ENCODE results near the gene NUDT16.

NUDT16 gene

DNA sequence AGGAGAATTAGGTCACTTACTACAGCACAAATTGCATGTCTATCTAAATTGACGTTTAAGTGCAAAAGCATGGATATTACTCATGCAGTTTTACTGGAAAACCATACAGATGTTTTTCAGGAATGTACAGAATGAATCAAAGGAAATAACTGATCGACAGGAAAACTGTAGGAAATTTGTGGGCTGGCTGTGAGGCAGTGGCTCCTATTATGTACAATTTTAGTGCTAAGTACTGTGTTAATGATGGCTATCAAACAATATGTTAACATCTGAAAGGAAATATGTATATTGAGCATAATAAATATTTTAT, 6.9 kb downstream of the NUDT16 start:
- no peak overlapping the region for H3K4me3 ChIP-seq (ENCODE audit: low read depth, low read length)
- POLR2A ChIA-PET = no interaction called here
- H3K27ac ChIP-seq (ENCODE audit: extremely low read depth, low read depth, low read length) = no peak overlapping the region
- CTCF ChIA-PET = no interaction called here
- H3K4me1 ChIP-seq (ENCODE audit: control insufficient read depth, insufficient read depth, low read length) = no peaks in the 10 kb centered on the region
- no peak for TF ChIP-seq ZNF530 (tag by site-specific recombination; IDR thresholded peaks at IDR 0.05; ENCODE audit: low read depth)
- TF ChIP-seq ZNF560 (tag by site-specific recombination; IDR thresholded peaks at IDR 0.05; ENCODE audit: borderline replicate concordance) = no peak
- no peak for TF ChIP-seq HOXC10 (CRISPR knock-in tag; IDR thresholded peaks at IDR 0.05)
- no peak for TF ChIP-seq MEIS1 (CRISPR knock-in tag; IDR thresholded peaks at IDR 0.05; ENCODE audit: borderline replicate concordance)
- no peak for TF ChIP-seq FEZF1 (tag by site-specific recombination; IDR thresholded peaks at IDR 0.05)
- no peak for TF ChIP-seq ZNF571 (tag by site-specific recombination; IDR thresholded peaks at IDR 0.05)
- TF ChIP-seq ZNF426 (tag by site-specific recombination; IDR thresholded peaks at IDR 0.05) = no peak
- TF ChIP-seq OSR2 (tag by site-specific recombination; IDR thresholded peaks at IDR 0.05) = no peak
- no peak for TF ChIP-seq ZNF645 (tag by site-specific recombination; IDR thresholded peaks at IDR 0.05)
- TF ChIP-seq ZBTB10 (tag by site-specific recombination; IDR thresholded peaks at IDR 0.05) = no peak
- no peak for TF ChIP-seq ZNF2 (tag by site-specific recombination; IDR thresholded peaks at IDR 0.05)
- TF ChIP-seq ZNF623 (tag by site-specific recombination; IDR thresholded peaks at IDR 0.05) = no peak
- H3K36me3 ChIP-seq (ENCODE audit: control insufficient read depth in 2 of 2, insufficient read depth in 1 of 2, low read length in 2 of 2) = peaks cover 0 to 28% of the 10 kb centered on the region in 2 experiments; a peak in 1 of 3 replicates
- H3K9me3 ChIP-seq (ENCODE audit: control insufficient read depth, insufficient read depth, low read depth, low read length) = no peaks in the 10 kb centered on the region

DNA sequence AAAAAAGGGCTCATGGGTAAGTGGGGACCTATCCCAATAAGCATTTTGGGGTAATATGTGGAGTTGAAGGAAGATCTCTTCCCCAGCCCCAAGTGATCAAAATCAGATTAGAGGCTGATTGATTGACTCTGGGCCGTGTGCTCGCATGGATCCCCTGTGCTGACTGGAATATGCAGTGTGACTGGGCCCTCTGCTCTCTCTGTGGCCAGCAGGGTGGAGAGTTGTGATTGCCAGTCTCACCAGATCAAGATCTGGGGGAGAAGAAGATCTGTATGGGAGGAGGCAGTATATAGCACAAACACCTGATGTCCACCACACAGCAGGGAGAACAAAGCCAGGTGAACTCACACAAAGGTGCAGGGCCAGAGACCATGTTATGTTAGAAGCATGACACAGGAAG, 8.8 kb downstream of the NUDT16 start:
- ChIA-PET CTCF (interaction anchor here (0.7 kb wide), 1 partner anchor 10 kb away, joined by 3 read pairs; no protein-coding TSS in a partner anchor), POLR2A (no interaction called here)
- Histone ChIP-seq H3K27ac (ENCODE audit: extremely low read depth, low read depth, low read length) (no peak overlapping the region), H3K4me3 (ENCODE audit: low read depth, low read length) (no peak overlapping the region), H3K36me3 (ENCODE audit: control insufficient read depth in 2 of 2, insufficient read depth in 1 of 2, low read length in 2 of 2) (peaks cover 0 to 10% of the 10 kb centered on the region in 2 experiments; a peak in 1 of 3 replicates), H3K9me3 (ENCODE audit: control insufficient read depth, insufficient read depth, low read depth, low read length) (no peaks in the 10 kb centered on the region), H3K4me1 (ENCODE audit: control insufficient read depth, insufficient read depth, low read length) (no peaks in the 10 kb centered on the region)
- TF ChIP-seq TSHZ1 (tag by site-specific recombination; IDR thresholded peaks at IDR 0.05; ENCODE audit: borderline replicate concordance) (no peak), ZNF10 (tag by site-specific recombination; IDR thresholded peaks at IDR 0.05) (no peak), ZNF585B (tag by site-specific recombination; IDR thresholded peaks at IDR 0.05) (no peak), ZNF629 (tag by site-specific recombination; IDR thresholded peaks at IDR 0.05) (no peak), ZNF707 (tag by site-specific recombination; IDR thresholded peaks at IDR 0.05) (no peak), GLIS1 (tag by site-specific recombination; IDR thresholded peaks at IDR 0.05) (no peak), ZNF768 (tag by site-specific recombination; IDR thresholded peaks at IDR 0.05) (no peak), ZNF555 (tag by site-specific recombination; conservative IDR thresholded peaks at IDR 0.05) (no peak), EGR2 (tag by site-specific recombination; IDR thresholded peaks at IDR 0.05; ENCODE audit: low read depth) (no peak)
- TF ChIP-seq, protein P1, sequence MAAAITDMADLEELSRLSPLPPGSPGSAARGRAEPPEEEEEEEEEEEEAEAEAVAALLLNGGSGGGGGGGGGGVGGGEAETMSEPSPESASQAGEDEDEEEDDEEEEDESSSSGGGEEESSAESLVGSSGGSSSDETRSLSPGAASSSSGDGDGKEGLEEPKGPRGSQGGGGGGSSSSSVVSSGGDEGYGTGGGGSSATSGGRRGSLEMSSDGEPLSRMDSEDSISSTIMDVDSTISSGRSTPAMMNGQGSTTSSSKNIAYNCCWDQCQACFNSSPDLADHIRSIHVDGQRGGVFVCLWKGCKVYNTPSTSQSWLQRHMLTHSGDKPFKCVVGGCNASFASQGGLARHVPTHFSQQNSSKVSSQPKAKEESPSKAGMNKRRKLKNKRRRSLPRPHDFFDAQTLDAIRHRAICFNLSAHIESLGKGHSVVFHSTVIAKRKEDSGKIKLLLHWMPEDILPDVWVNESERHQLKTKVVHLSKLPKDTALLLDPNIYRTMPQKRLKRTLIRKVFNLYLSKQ (tag by site-specific recombination; IDR thresholded peaks at IDR 0.05; ENCODE audit: borderline replicate concordance) = no peak
- TF ChIP-seq, protein P2, sequence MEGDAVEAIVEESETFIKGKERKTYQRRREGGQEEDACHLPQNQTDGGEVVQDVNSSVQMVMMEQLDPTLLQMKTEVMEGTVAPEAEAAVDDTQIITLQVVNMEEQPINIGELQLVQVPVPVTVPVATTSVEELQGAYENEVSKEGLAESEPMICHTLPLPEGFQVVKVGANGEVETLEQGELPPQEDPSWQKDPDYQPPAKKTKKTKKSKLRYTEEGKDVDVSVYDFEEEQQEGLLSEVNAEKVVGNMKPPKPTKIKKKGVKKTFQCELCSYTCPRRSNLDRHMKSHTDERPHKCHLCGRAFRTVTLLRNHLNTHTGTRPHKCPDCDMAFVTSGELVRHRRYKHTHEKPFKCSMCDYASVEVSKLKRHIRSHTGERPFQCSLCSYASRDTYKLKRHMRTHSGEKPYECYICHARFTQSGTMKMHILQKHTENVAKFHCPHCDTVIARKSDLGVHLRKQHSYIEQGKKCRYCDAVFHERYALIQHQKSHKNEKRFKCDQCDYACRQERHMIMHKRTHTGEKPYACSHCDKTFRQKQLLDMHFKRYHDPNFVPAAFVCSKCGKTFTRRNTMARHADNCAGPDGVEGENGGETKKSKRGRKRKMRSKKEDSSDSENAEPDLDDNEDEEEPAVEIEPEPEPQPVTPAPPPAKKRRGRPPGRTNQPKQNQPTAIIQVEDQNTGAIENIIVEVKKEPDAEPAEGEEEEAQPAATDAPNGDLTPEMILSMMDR (tag by site-specific recombination; IDR thresholded peaks at IDR 0.05) = no peak
